WI38 (cell line): ENCODE data around the gene CABLES2.

ENCODE experiments used
- H3K4me3 ChIP-seq: 2 replicates; pipeline ENCODE4 v1.5.1; 2011; ENCODE audit warnings: low read depth, mild to moderate bottlenecking, control low read depth, low read length
- CTCF ChIP-seq: IDR thresholded peaks from 2 replicates; pipeline ENCODE4 v1.5.1; 2012; ENCODE audit warnings: low read depth, mild to moderate bottlenecking, control low read depth, low read length

The CABLES2 gene

GRCh38 chr20:62410746-62411478 is 3.8 kb upstream of the CABLES2 start:
- no peak for TF ChIP-seq CTCF

GRCh38 chr20:62409931-62410745 is 3.1 kb upstream of the CABLES2 start:
- H3K4me3 ChIP-seq = no peak overlapping the region
- peak; percentile 35; the same call in 1 of the 2 replicates for TF ChIP-seq CTCF

More at GRCh38 chr20:62410746-62411478, 3.8 kb upstream of the CABLES2 start:
- no peak overlapping the region for H3K4me3 ChIP-seq

- no peak for TF ChIP-seq CTCF
These were observed 2.2 kb upstream of the CABLES2 start for GRCh38 chr20:62409086-62409853.

GRCh38 chr20:62408640-62409039 is 1.6 kb upstream of the CABLES2 start:
- H3K4me3 ChIP-seq = no peak overlapping the region
- no peak for TF ChIP-seq CTCF

More at GRCh38 chr20:62409086-62409853, 2.2 kb upstream of the CABLES2 start:
- no peak overlapping the region for H3K4me3 ChIP-seq

GRCh38 chr20:62408055-62408454 is 970 bp upstream of the CABLES2 start:
- no peak for TF ChIP-seq CTCF
- H3K4me3 ChIP-seq = no peak overlapping the region

- H3K4me3 ChIP-seq = peak overlapping the region; percentile 72
These were observed 379 bp downstream of the CABLES2 start for GRCh38 chr20:62406635-62407176.

More at GRCh38 chr20:62406635-62407176, 379 bp downstream of the CABLES2 start:
- no peak for TF ChIP-seq CTCF
